ENCODE measurements around the gene STARD5. TPM values are rescaled to one million over a fixed set of nuclear protein-coding genes. Genes with fewer than 3 reads are reported as not detected.

Gene STARD5
- total RNA-seq, 1 experiment from 2014 or later: 1.9 TPM

DNA sequence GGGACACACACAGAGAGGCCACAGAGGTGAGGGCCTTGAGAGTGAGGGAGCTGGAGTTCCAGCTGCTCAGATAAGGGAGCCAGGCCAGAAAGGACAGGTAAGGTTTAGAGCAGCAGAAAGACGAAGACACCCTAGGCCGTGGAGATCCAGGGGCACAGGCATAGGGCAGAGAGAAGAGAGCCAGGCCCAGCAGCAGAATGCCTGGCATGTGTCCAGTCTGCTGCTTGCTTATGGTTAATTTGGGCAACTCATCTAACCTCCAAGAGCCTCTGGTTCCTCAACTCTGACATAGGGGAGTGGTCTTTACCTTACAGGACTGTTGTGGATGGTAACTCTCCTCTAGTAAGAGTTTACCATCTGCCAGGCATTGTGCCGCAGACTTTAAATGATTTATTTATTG is 35.9 kb downstream of the STARD5 start:
- H3K27me3 Mint-ChIP-seq (ENCODE audit: unreplicated experiment): peaks cover 80% of the 10 kb centered on the region
- H3K4me3 Mint-ChIP-seq (ENCODE audit: low read depth, unreplicated experiment): no peak overlapping the region
- no TSS peak for BruUV-seq (replicated peaks)
- no peaks in the 10 kb centered on the region for H3K9me3 Mint-ChIP-seq (ENCODE audit: low read depth, unreplicated experiment)
- H3K27ac Mint-ChIP-seq (ENCODE audit: unreplicated experiment): no peak overlapping the region
- H3K36me3 Mint-ChIP-seq (ENCODE audit: insufficient read depth, unreplicated experiment): no peaks in the 10 kb centered on the region
- TF ChIP-seq, protein P1, sequence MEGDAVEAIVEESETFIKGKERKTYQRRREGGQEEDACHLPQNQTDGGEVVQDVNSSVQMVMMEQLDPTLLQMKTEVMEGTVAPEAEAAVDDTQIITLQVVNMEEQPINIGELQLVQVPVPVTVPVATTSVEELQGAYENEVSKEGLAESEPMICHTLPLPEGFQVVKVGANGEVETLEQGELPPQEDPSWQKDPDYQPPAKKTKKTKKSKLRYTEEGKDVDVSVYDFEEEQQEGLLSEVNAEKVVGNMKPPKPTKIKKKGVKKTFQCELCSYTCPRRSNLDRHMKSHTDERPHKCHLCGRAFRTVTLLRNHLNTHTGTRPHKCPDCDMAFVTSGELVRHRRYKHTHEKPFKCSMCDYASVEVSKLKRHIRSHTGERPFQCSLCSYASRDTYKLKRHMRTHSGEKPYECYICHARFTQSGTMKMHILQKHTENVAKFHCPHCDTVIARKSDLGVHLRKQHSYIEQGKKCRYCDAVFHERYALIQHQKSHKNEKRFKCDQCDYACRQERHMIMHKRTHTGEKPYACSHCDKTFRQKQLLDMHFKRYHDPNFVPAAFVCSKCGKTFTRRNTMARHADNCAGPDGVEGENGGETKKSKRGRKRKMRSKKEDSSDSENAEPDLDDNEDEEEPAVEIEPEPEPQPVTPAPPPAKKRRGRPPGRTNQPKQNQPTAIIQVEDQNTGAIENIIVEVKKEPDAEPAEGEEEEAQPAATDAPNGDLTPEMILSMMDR (IDR thresholded peaks at IDR 0.05; ENCODE audit: unreplicated experiment): no peak
- CTCF ChIA-PET: no interaction called here
- intact Hi-C loops (cut with micrococcal nuclease; ENCODE audit: unreplicated experiment): no loop called here
- H3K4me1 Mint-ChIP-seq (ENCODE audit: low read depth, unreplicated experiment): no peaks in the 10 kb centered on the region
- DNase-seq: no peak

DNA sequence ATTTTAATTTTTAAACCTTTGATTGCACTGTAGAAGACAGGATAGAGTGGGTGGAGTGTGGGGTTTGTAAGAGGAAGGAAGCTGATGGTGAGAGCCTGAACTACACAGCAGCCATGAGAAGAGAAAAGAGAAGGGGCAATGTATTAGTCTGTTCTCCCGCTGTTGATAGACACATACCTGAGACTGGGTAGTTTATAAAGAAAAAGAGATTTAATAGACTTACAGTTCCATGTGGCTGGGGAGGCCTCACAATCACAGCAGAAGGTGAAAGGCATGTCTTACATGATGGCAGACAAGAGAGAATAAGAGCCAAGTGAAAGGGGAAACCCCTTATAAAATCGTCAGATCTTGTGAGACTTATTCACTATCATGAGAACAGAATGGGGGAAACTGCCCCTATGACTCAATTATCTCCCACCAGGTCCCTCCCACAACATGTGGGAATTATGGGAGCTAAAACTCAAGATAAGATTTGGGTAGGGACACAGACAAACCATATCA is 37.3 kb downstream of the STARD5 start:
- H3K36me3 Mint-ChIP-seq (ENCODE audit: insufficient read depth, unreplicated experiment): no peaks in the 10 kb centered on the region
- H3K9me3 Mint-ChIP-seq (ENCODE audit: low read depth, unreplicated experiment): no peaks in the 10 kb centered on the region
- no TSS peak for BruUV-seq (replicated peaks)
- H3K27me3 Mint-ChIP-seq (ENCODE audit: unreplicated experiment): peaks cover 80% of the 10 kb centered on the region
- CTCF ChIA-PET: no interaction called here
- intact Hi-C loops (cut with micrococcal nuclease; ENCODE audit: unreplicated experiment): no loop called here
- no peak overlapping the region for H3K4me3 Mint-ChIP-seq (ENCODE audit: low read depth, unreplicated experiment)
- DNase-seq: no peak
- no peak overlapping the region for H3K27ac Mint-ChIP-seq (ENCODE audit: unreplicated experiment)
- H3K4me1 Mint-ChIP-seq (ENCODE audit: low read depth, unreplicated experiment): no peaks in the 10 kb centered on the region
- TF ChIP-seq, protein P1 (IDR thresholded peaks at IDR 0.05; ENCODE audit: unreplicated experiment): no peak

DNA sequence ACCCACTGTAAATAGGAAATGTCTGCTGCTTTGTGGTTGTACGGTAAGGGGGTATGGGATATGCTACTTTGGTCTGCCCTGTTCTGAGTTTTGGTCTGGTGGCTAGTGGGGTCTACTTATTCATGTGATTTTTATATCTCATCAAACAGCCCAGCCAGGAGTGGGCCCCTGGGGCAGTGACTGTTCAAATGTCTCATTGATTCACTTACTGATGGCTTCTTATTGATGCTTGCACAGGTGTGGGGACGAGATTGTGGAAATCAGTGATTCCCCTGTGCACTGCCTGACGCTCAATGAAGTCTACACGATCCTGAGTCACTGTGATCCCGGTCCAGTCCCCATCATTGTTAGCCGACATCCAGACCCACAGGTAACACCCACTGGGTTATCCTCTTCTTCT is 38.5 kb downstream of the STARD5 start:
- no peak for DNase-seq
- TF ChIP-seq, protein P1 (IDR thresholded peaks at IDR 0.05; ENCODE audit: unreplicated experiment): no peak
- peaks cover 87% of the 10 kb centered on the region for H3K27me3 Mint-ChIP-seq (ENCODE audit: unreplicated experiment)
- CTCF ChIA-PET: no interaction called here
- no peaks in the 10 kb centered on the region for H3K36me3 Mint-ChIP-seq (ENCODE audit: insufficient read depth, unreplicated experiment)
- H3K27ac Mint-ChIP-seq (ENCODE audit: unreplicated experiment): no peak overlapping the region
- H3K4me3 Mint-ChIP-seq (ENCODE audit: low read depth, unreplicated experiment): no peak overlapping the region
- no peaks in the 10 kb centered on the region for H3K4me1 Mint-ChIP-seq (ENCODE audit: low read depth, unreplicated experiment)
- no TSS peak for BruUV-seq (replicated peaks)
- no peaks in the 10 kb centered on the region for H3K9me3 Mint-ChIP-seq (ENCODE audit: low read depth, unreplicated experiment)
- intact Hi-C loops (cut with micrococcal nuclease; ENCODE audit: unreplicated experiment): no loop called here

DNA sequence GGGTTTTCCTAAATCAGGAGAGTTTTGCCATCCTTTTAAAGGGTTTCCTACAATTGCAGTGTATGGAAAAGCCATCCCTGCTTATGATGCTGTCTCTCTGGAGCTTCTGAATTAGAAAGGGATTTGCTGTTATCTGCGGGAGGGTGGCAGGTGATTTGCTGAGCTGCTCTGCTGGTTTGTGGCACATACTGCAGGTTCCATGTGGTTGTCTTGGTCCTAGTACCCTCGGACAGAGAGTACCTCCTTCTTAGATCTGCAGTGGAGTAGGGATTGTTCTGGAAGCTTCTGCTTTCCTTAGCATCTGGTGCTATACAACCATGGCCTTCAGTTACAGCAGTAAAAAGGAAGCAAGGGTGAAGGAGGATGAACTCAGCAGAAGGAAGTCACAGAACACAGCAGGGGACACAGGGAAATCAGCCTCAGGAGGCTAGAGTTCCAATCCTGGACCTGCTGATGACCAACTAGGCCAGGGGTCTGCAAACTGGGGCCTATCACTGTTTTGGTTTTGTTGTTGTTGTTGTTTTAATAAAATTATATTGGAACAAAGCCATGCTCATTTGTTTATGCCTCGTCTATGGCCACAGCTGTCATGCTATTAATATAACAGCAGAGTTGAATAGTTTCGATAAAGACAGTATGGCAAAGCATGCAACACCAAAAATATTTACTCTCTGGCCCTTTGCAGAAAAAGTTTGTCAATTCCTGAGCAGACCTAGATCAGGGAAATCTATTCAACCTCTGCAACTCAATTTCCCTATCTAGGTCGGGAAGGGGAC is 39.5 kb downstream of the STARD5 start:
- Mint-ChIP-seq H3K27me3 (ENCODE audit: unreplicated experiment) (peaks cover 87% of the 10 kb centered on the region), H3K9me3 (ENCODE audit: low read depth, unreplicated experiment) (no peaks in the 10 kb centered on the region), H3K4me3 (ENCODE audit: low read depth, unreplicated experiment) (no peak overlapping the region), H3K27ac (ENCODE audit: unreplicated experiment) (no peak overlapping the region), H3K4me1 (ENCODE audit: low read depth, unreplicated experiment) (no peaks in the 10 kb centered on the region), H3K36me3 (ENCODE audit: insufficient read depth, unreplicated experiment) (no peaks in the 10 kb centered on the region)
- BruUV-seq (replicated peaks): no TSS peak
- intact Hi-C loops (cut with micrococcal nuclease; ENCODE audit: unreplicated experiment): no loop called here
- CTCF ChIA-PET: no interaction called here
- no peak for DNase-seq
- TF ChIP-seq, protein P1 (IDR thresholded peaks at IDR 0.05; ENCODE audit: unreplicated experiment): no peak

Measured in Calu3 (cell line).